ENCODE data around the gene IL1RAPL2. TPM values are rescaled to one million over a fixed set of nuclear protein-coding genes. Genes with fewer than 3 reads are reported as not detected.

IL1RAPL2 gene
- total RNA-seq, 1 donor from 2014 or later: not detected

GRCh38 chrX:105610411-105610810 lies 1044.4 kb downstream of the IL1RAPL2 start:
- H3K4me3 Mint-ChIP-seq: no peak overlapping the region
- H3K4me1 Mint-ChIP-seq: no peaks in the 10 kb centered on the region
- ATAC-seq (ENCODE audit: low read depth): no peak
- no peaks in the 10 kb centered on the region for H3K36me3 Mint-ChIP-seq (ENCODE audit: low read depth)
- intact Hi-C loops (cut with micrococcal nuclease): no loop called here
- no peaks in the 10 kb centered on the region for H3K27me3 Mint-ChIP-seq
- H3K9me3 Mint-ChIP-seq: no peaks in the 10 kb centered on the region
- no peak overlapping the region for H3K27ac Mint-ChIP-seq
- no peak for TF ChIP-seq CTCF (IDR thresholded peaks at IDR 0.05)
- POLR2A ChIA-PET: no interaction called here
- CTCF ChIA-PET: no interaction called here
- DNase-seq: no peak

DNA sequence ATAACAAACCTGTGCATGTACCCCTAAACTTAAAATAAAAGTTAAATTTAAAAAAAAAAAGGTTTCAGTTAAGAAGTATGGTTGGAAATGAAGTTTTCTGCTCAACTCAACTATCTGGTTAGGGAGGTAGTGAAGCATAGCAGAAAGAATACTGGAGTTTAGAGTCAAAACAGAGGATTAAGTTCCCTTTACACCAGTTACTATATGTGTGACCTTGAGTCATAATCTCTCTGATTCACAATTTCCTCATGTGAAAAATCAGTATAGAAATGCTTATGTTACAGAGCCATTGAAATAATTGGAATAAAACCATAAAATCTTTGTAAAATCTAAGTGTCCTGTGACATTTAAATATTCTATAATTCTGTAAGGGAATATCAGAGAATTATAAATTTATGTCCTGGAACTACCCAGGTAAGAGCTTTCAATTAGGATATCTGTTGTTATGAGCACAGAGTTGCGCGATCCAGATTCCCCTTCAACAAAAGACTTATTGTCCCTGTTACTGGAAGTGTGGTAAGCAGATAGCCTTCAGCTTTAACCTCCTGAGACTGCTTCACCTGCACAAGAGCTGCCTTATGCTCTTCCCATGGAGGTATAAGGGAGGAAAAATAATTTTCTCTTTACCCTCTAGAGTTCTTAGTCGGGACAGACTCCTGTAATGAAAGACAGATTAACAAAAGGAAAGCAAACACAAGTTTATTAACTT lies 1052.5 kb downstream of the IL1RAPL2 start:
- H3K36me3 Mint-ChIP-seq (ENCODE audit: low read depth): no peaks in the 10 kb centered on the region
- H3K27ac Mint-ChIP-seq: no peak overlapping the region
- ATAC-seq (ENCODE audit: low read depth) (no peak), DNase-seq (no peak)
- no peaks in the 10 kb centered on the region for H3K9me3 Mint-ChIP-seq
- no peaks in the 10 kb centered on the region for H3K27me3 Mint-ChIP-seq
- TF ChIP-seq CTCF (IDR thresholded peaks at IDR 0.05): no peak
- no peaks in the 10 kb centered on the region for H3K4me1 Mint-ChIP-seq
- ChIA-PET POLR2A (no interaction called here), CTCF (no interaction called here)
- H3K4me3 Mint-ChIP-seq: no peak overlapping the region
- intact Hi-C loops (cut with micrococcal nuclease): no loop called here

DNA sequence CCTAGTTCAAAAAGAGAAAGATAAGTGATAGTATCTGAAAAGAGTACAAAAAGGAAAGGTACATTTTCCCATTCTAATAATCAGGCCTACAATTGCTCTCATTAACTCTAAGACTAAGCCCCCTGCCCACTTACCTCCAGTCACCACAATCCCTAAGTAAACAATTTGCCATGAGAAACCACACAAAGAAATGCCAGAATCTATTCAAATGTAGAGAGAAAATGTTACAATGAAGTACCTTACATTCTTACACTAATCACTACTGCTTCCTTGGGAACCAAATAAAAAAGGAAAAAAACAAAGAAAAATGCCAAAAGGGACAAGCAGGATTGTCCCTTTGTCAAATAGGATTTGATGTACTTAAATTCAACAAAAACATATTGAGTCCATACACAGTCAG lies 1068.2 kb downstream of the IL1RAPL2 start:
- H3K4me3 Mint-ChIP-seq: no peak overlapping the region
- H3K9me3 Mint-ChIP-seq: peaks cover 2% of the 10 kb centered on the region
- POLR2A ChIA-PET: no interaction called here
- intact Hi-C loops (cut with micrococcal nuclease): no loop called here
- TF ChIP-seq CTCF (IDR thresholded peaks at IDR 0.05): no peak
- DNase-seq (no peak), ATAC-seq (ENCODE audit: low read depth) (no peak)
- H3K27ac Mint-ChIP-seq: no peak overlapping the region
- no peaks in the 10 kb centered on the region for H3K4me1 Mint-ChIP-seq
- CTCF ChIA-PET: no interaction called here
- no peaks in the 10 kb centered on the region for H3K27me3 Mint-ChIP-seq
- no peaks in the 10 kb centered on the region for H3K36me3 Mint-ChIP-seq (ENCODE audit: low read depth)

DNA sequence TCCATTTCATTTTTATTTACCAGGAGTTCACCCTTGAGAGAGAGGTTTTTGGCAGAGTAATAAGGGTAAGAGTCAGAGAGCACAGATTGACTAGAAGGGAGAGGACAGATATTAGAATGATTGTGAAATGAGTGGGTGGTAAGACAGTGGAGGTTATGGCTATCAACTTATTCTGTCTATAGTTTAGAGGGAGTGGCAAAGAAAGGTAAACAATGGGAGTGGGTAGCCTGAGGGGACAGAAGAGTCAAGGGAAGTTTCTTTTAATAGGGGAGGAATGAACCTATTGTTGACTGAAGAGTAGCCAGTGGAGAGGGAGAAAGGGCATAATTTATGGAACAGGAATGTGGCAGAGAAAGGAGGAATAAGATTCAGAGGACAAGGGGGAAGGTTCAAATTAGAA lies 1069.8 kb downstream of the IL1RAPL2 start:
- DNase-seq (no peak), ATAC-seq (ENCODE audit: low read depth) (no peak)
- TF ChIP-seq CTCF (IDR thresholded peaks at IDR 0.05): no peak
- H3K9me3 Mint-ChIP-seq: peaks cover 2% of the 10 kb centered on the region
- POLR2A ChIA-PET: no interaction called here
- no peaks in the 10 kb centered on the region for H3K4me1 Mint-ChIP-seq
- H3K36me3 Mint-ChIP-seq (ENCODE audit: low read depth): no peaks in the 10 kb centered on the region
- no peaks in the 10 kb centered on the region for H3K27me3 Mint-ChIP-seq
- intact Hi-C loops (cut with micrococcal nuclease): no loop called here
- no peak overlapping the region for H3K4me3 Mint-ChIP-seq
- CTCF ChIA-PET: no interaction called here
- H3K27ac Mint-ChIP-seq: no peak overlapping the region

GRCh38 chrX:105636667-105637066 lies 1070.7 kb downstream of the IL1RAPL2 start:
- intact Hi-C loops (cut with micrococcal nuclease): no loop called here
- no peak for TF ChIP-seq CTCF (IDR thresholded peaks at IDR 0.05)
- no peak for DNase-seq
- no peaks in the 10 kb centered on the region for H3K4me1 Mint-ChIP-seq
- H3K27me3 Mint-ChIP-seq: no peaks in the 10 kb centered on the region
- no peaks in the 10 kb centered on the region for H3K36me3 Mint-ChIP-seq (ENCODE audit: low read depth)
- peaks cover 2% of the 10 kb centered on the region for H3K9me3 Mint-ChIP-seq
- ChIA-PET CTCF (no interaction called here), POLR2A (no interaction called here)
- no peak overlapping the region for H3K4me3 Mint-ChIP-seq
- H3K27ac Mint-ChIP-seq: no peak overlapping the region
- ATAC-seq (ENCODE audit: low read depth): no peak

Data from activated B cell treated with CpG ODN at 0.5 μM for 24 hours (primary cell).